Endodermal cell (in vitro differentiated cells): Measurements from ENCODE around the gene B4GALT1. TPM values are rescaled to one million over a fixed set of nuclear protein-coding genes. Genes with fewer than 3 reads are reported as not detected.

ENCODE experiments used
- DNase-seq: peaks from one replicate; pipeline ENCODE4 v3.0.0-alpha.2; 2017
- H3K27ac ChIP-seq: 2 replicates; pipeline ENCODE4 v1.5.1; 2013; ENCODE audit warnings: mild to moderate bottlenecking, low read depth, low read length, moderate library complexity
- H3K27me3 ChIP-seq: 2 replicates; pipeline ENCODE4 v1.6.1; 2013; ENCODE audit warnings: mild to moderate bottlenecking, low read length, moderate library complexity; ENCODE audit not compliant: insufficient read depth, control insufficient read depth, poor library complexity, severe bottlenecking
- H3K36me3 ChIP-seq: 2 replicates; pipeline ENCODE4 v1.7.0; 2013; ENCODE audit warnings: mild to moderate bottlenecking, low read length, moderate library complexity; ENCODE audit not compliant: control insufficient read depth, insufficient read depth
- H3K4me1 ChIP-seq: one replicate; pipeline ENCODE4 v1.7.0; 2013; ENCODE audit warnings: low read length; ENCODE audit not compliant: control insufficient read depth, insufficient read depth
- H3K4me3 ChIP-seq: 2 replicates; pipeline ENCODE4 v1.5.1; 2013; ENCODE audit warnings: mild to moderate bottlenecking, low read length, moderate library complexity
- H3K9ac ChIP-seq: 2 replicates; pipeline ENCODE4 v1.6.1; 2013; ENCODE audit warnings: mild to moderate bottlenecking, low read length, moderate library complexity; ENCODE audit not compliant: poor library complexity, severe bottlenecking; ENCODE audit errors: extremely low read depth
- H3K9me3 ChIP-seq: 2 replicates; pipeline ENCODE4 v1.6.1; 2013; ENCODE audit warnings: mild to moderate bottlenecking, low read length, moderate library complexity; ENCODE audit not compliant: control insufficient read depth
- H3K27ac Mint-ChIP-seq: 2 replicates; pipeline ENCODE4 v1.8.0; 2020; ENCODE audit warnings: mixed read lengths
- H3K27me3 Mint-ChIP-seq: 2 replicates; pipeline ENCODE4 v1.8.0; 2021; ENCODE audit warnings: mild to moderate bottlenecking, mixed read lengths; ENCODE audit not compliant: insufficient read depth
- H3K36me3 Mint-ChIP-seq: 2 replicates; pipeline ENCODE4 v1.8.0; 2020; ENCODE audit warnings: low read depth, mixed read lengths
- H3K4me1 Mint-ChIP-seq: 2 replicates; pipeline ENCODE4 v1.8.0; 2020; ENCODE audit warnings: mixed read lengths
- H3K4me3 Mint-ChIP-seq: 2 replicates; pipeline ENCODE4 v1.8.0; 2020; ENCODE audit warnings: mild to moderate bottlenecking, moderate library complexity, mixed read lengths
- H3K9me3 Mint-ChIP-seq: 2 replicates; pipeline ENCODE4 v1.8.0; 2020; ENCODE audit warnings: mild to moderate bottlenecking, mixed read lengths
- CTCF ChIP-seq: fragments of 200-600 bp; sonication (generic); conservative IDR thresholded peaks from 2 replicates; pipeline ENCODE4 v1.5.0; 2021; ENCODE audit warnings: antibody characterized with exemption, mild to moderate bottlenecking
- WGBS, 2 experiments: methylation state at CpG; one replicate each; pipeline versions ENCODE4 v1.1.5 to v1.1.7; 2013; ENCODE audit warnings: missing lambda C conversion rate in 2 of 2, mixed read lengths in 1 of 2; ENCODE audit not compliant: insufficient coverage in 1 of 2, insufficient read length in 1 of 2; 5-methylcytosine and 5-hydroxymethylcytosine counted together
- total RNA-seq, 2 donors: library from RNA; stranded (reverse); fragmentation: NEBNext Ultra II Directional in 1 of 2; extraction: Animal tissue kit (Norgen Biotek cat#: 25700) in 1 of 2; gene quantifications; 2 replicates in 1 of 2; 3 replicates in 1 of 2; pipeline ENCODE4 v1.2.1, GENCODE V29; 2021

B4GALT1 gene
- total RNA-seq, 2 donors from 2014 or later = 62.9 to 92.6 TPM

GRCh38 chr9:33106372-33106771, 60.8 kb downstream of the B4GALT1 start:
- H3K27ac Mint-ChIP-seq = peak overlapping the region; percentile 52
- Histone ChIP-seq H3K27me3 (no peaks in the 10 kb centered on the region), H3K36me3 (peaks cover 7% of the 10 kb centered on the region), H3K27ac (no peak overlapping the region), H3K4me1 (peaks cover 4% of the 10 kb centered on the region), H3K4me3 (no peak overlapping the region), H3K9me3 (no peaks in the 10 kb centered on the region), H3K9ac (no peak overlapping the region)
- H3K36me3 Mint-ChIP-seq = peaks cover 2% of the 10 kb centered on the region
- no peaks in the 10 kb centered on the region for H3K27me3 Mint-ChIP-seq
- 87 to 92% methylated on average over 2 to 4 of the region's 4 CpGs for WGBS, 2 experiments
- H3K4me1 Mint-ChIP-seq = peaks cover 16% of the 10 kb centered on the region
- no peak for TF ChIP-seq CTCF
- H3K4me3 Mint-ChIP-seq = no peak overlapping the region
- no peaks in the 10 kb centered on the region for H3K9me3 Mint-ChIP-seq
- no peak for DNase-seq

- H3K9ac ChIP-seq = no peak overlapping the region
- H3K27me3 ChIP-seq = no peaks in the 10 kb centered on the region
- WGBS, 2 experiments = 91 to 100% methylated on average over 1 of the region's 1 CpG
- peaks cover 14% of the 10 kb centered on the region for H3K4me1 Mint-ChIP-seq
- TF ChIP-seq CTCF = no peak
- H3K9me3 Mint-ChIP-seq = no peaks in the 10 kb centered on the region
- no peak for DNase-seq
- H3K4me3 ChIP-seq = no peak overlapping the region
- no peak overlapping the region for H3K4me3 Mint-ChIP-seq
- H3K27ac ChIP-seq = no peak overlapping the region
- H3K4me1 ChIP-seq = peaks cover 4% of the 10 kb centered on the region
- H3K27ac Mint-ChIP-seq = no peak overlapping the region
- H3K27me3 Mint-ChIP-seq = no peaks in the 10 kb centered on the region
- peaks cover 2% of the 10 kb centered on the region for H3K36me3 Mint-ChIP-seq
- H3K9me3 ChIP-seq = no peaks in the 10 kb centered on the region
- H3K36me3 ChIP-seq = peaks cover 7% of the 10 kb centered on the region
Measured at GRCh38 chr9:33105959-33106358, 61.2 kb downstream of the B4GALT1 start.

- peaks cover 14% of the 10 kb centered on the region for H3K4me1 Mint-ChIP-seq
- Histone ChIP-seq H3K9ac (no peak overlapping the region), H3K4me3 (no peak overlapping the region), H3K27ac (no peak overlapping the region), H3K27me3 (no peaks in the 10 kb centered on the region), H3K4me1 (peaks cover 4% of the 10 kb centered on the region), H3K9me3 (no peaks in the 10 kb centered on the region), H3K36me3 (peaks cover 7% of the 10 kb centered on the region)
- H3K27ac Mint-ChIP-seq = no peak overlapping the region
- peaks cover 2% of the 10 kb centered on the region for H3K36me3 Mint-ChIP-seq
- WGBS, 2 experiments = 94 to 100% methylated on average over 3 to 5 of the region's 5 CpGs
- H3K4me3 Mint-ChIP-seq = no peak overlapping the region
- no peaks in the 10 kb centered on the region for H3K9me3 Mint-ChIP-seq
- H3K27me3 Mint-ChIP-seq = no peaks in the 10 kb centered on the region
- no peak for TF ChIP-seq CTCF
- no peak for DNase-seq
Measured at GRCh38 chr9:33105504-33105903, 61.6 kb downstream of the B4GALT1 start.
